Hepatic stellate cell (primary cell): ENCODE measurements around the gene ZNF417.
"Not testable (repeated sequence)": the region's sequence is repeated elsewhere in the genome, so short reads cannot be mapped to it uniquely, and the experiment has no call there.

Experiments
- DNase-seq: peaks from one replicate; pipeline ENCODE4 v3.0.0; 2011; ENCODE audit warnings: low spot score

ZNF417 gene

GRCh38 chr19:57887195-57887941 lies 29.0 kb downstream of the ZNF417 start:
- DNase-seq: no peak

GRCh38 chr19:57886046-57886445 lies 30.3 kb downstream of the ZNF417 start:
- DNase-seq: no peak

- not testable (repeated sequence) for DNase-seq
Measured at GRCh38 chr19:57873883-57874799, 42.3 kb downstream of the ZNF417 start.

GRCh38 chr19:57872450-57872849 lies 43.9 kb downstream of the ZNF417 start:
- no peak for DNase-seq

- no peak for DNase-seq
Measured at GRCh38 chr19:57870225-57870624, 46.2 kb downstream of the ZNF417 start.

- not testable (repeated sequence) for DNase-seq
Measured at GRCh38 chr19:57869655-57870054, 46.7 kb downstream of the ZNF417 start.

- no peak for DNase-seq
Measured at GRCh38 chr19:57867868-57868492, 48.4 kb downstream of the ZNF417 start.
